Subcutaneous adipose tissue (tissue), 4 donors: ENCODE measurements around the gene RGS3. TPM values are rescaled to one million over a fixed set of nuclear protein-coding genes. Genes with fewer than 3 reads are reported as not detected.

Source experiments
- CTCF ChIP-seq: fragments of 450-650 bp; IDR thresholded peaks from one replicate; pipeline ENCODE4 v1.5.1; 2016; ENCODE audit warnings: low read depth, mild to moderate bottlenecking, control low read depth, antibody characterized with exemption, moderate library complexity
- total RNA-seq, 4 donors: library from RNA; depleted of rRNA; stranded (reverse); fragments of >200 nt; gene quantifications; one replicate each; pipeline ENCODE4 v1.1.0, GENCODE V29; 2016

The RGS3 gene
- total RNA-seq, 4 donors from 2014 or later: 25.0 to 122 (median 70.9) TPM

GRCh38 chr9:113567361-113568080 lies 104.0 kb downstream of the RGS3 start:
- no peak for TF ChIP-seq CTCF

DNA sequence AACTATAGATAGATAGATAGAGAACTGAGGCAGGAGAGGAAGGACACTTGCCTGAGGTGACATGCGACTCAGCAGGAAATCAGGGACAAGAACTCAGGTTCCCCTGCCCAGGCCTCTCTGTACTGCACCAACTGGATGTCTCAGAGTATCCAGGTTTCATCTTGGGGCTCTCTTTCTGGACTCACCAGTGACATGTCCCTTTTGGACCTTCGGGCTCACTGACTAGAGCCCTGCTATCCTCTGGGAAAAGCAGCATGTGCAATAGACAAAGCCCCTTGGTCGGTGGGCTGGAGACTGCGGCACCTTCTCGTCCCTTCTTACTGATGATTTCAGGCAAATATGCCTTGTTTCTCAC lies 104.5 kb downstream of the RGS3 start:
- no peak for TF ChIP-seq CTCF

GRCh38 chr9:113568571-113569321 lies 105.2 kb downstream of the RGS3 start:
- no peak for TF ChIP-seq CTCF

DNA sequence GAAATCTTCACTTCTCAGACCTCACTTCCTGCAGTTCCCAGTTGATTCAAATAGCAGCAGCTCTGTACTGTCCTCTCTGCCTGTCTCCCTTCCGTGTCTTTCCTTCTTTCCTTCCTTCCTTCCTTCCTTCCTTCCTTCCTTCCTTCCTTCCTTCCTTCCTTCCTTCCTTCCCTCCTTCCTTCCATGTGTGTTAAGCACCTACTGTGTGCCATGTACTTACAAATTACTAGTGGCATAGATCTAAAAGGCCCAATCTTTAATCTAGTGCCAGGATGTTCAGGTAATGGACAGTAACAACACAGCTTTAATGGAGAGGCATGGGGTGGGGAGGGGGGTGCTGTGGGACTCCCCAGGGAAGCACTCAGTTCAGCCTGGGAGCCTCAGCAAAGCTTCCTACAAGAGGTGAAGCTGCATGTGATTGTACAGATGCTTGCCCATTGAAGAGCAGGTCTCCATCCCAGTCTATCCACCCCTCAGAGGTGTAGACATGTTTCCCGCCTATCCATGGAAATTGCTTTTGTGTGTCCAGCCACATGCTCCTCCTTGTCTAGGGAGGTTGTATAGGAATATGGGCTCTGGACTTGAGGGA lies 106.0 kb downstream of the RGS3 start:
- no peak for TF ChIP-seq CTCF

DNA sequence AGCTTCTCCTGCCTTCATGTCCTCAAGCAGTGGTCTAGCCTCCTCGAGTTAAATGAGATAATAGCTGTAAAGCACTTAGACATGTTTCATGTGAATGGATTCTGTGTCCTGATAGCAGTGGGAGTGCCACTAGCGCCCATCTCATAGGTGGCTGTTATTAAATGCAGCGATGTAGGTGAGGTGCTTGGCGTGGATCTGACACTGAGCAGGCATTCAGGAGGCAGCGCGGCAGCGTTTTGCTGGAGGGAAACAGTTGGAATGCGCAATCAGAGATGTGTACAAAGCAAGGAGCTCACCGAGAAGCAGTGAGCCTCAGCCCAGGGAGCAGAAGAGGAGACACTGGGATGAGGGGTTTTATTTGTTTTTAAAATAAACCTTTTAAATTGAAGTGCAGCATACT lies 106.6 kb downstream of the RGS3 start:
- TF ChIP-seq CTCF: no peak

DNA sequence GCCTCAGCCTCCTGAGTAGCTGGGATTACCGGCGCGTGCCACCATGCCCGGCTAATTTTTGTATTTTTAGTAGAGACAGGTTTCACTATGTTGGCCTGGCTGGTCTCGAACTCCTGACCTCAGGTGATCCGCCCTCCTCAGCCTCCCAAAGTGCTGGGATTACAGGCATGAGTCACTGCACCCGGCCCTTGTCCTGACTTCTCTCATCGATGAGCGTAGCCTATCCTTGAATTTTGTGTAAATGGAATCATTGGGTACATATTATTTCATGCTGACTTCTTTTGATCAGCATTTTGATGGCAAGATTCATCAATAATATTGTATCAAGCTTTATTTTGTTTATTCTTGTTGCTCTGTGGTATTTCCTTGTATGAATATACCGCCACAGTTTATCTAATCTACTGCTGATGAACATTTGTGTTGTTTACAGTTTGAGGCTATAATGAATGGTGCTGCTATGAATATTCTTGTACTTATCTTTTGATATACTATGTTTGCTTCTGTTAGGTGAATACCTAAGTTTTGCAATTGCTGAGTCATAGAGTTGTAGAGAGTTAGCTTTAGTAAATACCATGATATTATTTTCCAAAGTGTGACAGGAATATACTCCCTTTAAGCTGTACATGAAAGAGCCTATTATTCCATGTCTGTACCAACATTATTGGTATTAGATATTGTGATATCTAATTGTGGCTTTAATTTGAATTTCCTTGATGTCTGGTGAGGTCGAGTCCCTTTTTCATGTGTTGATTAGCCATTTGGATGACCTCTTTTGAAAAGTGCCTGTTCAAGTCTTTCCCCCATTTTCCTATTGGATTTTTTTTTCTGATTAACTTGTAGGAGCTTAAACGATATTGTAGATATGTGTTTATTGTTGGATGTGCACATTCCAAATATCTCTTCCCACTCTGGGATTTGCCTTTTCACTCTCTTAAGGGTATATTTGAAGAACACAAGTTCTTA lies 107.5 kb downstream of the RGS3 start:
- no peak for TF ChIP-seq CTCF
